Measurements from ENCODE around the gene ADGRV1.
"Not testable (repeated sequence)": the region's sequence is repeated elsewhere in the genome, so short reads cannot be mapped to it uniquely, and the experiment has no call there.

ADGRV1 gene

GRCh38 chr5:90551376-90551775 lies 7.2 kb upstream of the ADGRV1 start:
- no peak for DNase-seq (ENCODE audit: low read depth in 2 of 3, low spot score in 2 of 3)

GRCh38 chr5:90553711-90554110 lies 4.9 kb upstream of the ADGRV1 start:
- DNase-seq (ENCODE audit: low read depth in 2 of 3, low spot score in 2 of 3) = no peak

GRCh38 chr5:90554358-90555006 lies 4.1 kb upstream of the ADGRV1 start:
- no peak for DNase-seq (ENCODE audit: low read depth in 2 of 3, low spot score in 2 of 3)

GRCh38 chr5:90555666-90556065 lies 2.9 kb upstream of the ADGRV1 start:
- no peak for DNase-seq (ENCODE audit: low read depth in 2 of 3, low spot score in 2 of 3)

GRCh38 chr5:90557391-90557790 lies 1.2 kb upstream of the ADGRV1 start:
- no peak for DNase-seq (ENCODE audit: low read depth in 2 of 3, low spot score in 2 of 3)

GRCh38 chr5:90557871-90558270 lies 726 bp upstream of the ADGRV1 start:
- DNase-seq (ENCODE audit: low read depth in 2 of 3, low spot score in 2 of 3) = no peak

GRCh38 chr5:90560771-90561170 lies 2.2 kb downstream of the ADGRV1 start:
- DNase-seq (ENCODE audit: low read depth in 2 of 3, low spot score in 2 of 3) = no peak

GRCh38 chr5:90561766-90562165 lies 3.2 kb downstream of the ADGRV1 start:
- DNase-seq (ENCODE audit: low read depth in 2 of 3, low spot score in 2 of 3) = no peak

- DNase-seq (ENCODE audit: low read depth in 2 of 3, low spot score in 2 of 3) = no peak
These were observed 3.7 kb downstream of the ADGRV1 start for GRCh38 chr5:90562341-90562740.

GRCh38 chr5:90563108-90563507 lies 4.5 kb downstream of the ADGRV1 start:
- no peak for DNase-seq (ENCODE audit: low read depth in 2 of 3, low spot score in 2 of 3)

- no peak for DNase-seq (ENCODE audit: low read depth in 2 of 3, low spot score in 2 of 3)
These were observed 6.9 kb downstream of the ADGRV1 start for GRCh38 chr5:90565491-90565890.

- DNase-seq (ENCODE audit: low read depth in 2 of 3, low spot score in 2 of 3) = no peak
These were observed 10.5 kb downstream of the ADGRV1 start for GRCh38 chr5:90569084-90569483.

- DNase-seq (ENCODE audit: low read depth in 2 of 3, low spot score in 2 of 3) = no peak
These were observed 11.4 kb downstream of the ADGRV1 start for GRCh38 chr5:90570034-90570433.

- no peak for DNase-seq (ENCODE audit: low read depth in 2 of 3, low spot score in 2 of 3)
These were observed 12.7 kb downstream of the ADGRV1 start for GRCh38 chr5:90571147-90571773.

- no peak for DNase-seq (ENCODE audit: low read depth in 2 of 3, low spot score in 2 of 3)
These were observed 17.1 kb downstream of the ADGRV1 start for GRCh38 chr5:90575712-90576111.

- DNase-seq (ENCODE audit: low read depth in 2 of 3, low spot score in 2 of 3) = not testable (repeated sequence)
These were observed 18.0 kb downstream of the ADGRV1 start for GRCh38 chr5:90576566-90576965.

GRCh38 chr5:90579905-90580304 lies 21.3 kb downstream of the ADGRV1 start:
- not testable (repeated sequence) for DNase-seq (ENCODE audit: low read depth in 2 of 3, low spot score in 2 of 3)

- no peak for DNase-seq (ENCODE audit: low read depth in 2 of 3, low spot score in 2 of 3)
These were observed 23.4 kb downstream of the ADGRV1 start for GRCh38 chr5:90581956-90582355.

GRCh38 chr5:90585337-90585986 lies 26.9 kb downstream of the ADGRV1 start:
- DNase-seq (ENCODE audit: low read depth in 2 of 3, low spot score in 2 of 3) = no peak

GRCh38 chr5:90586469-90586868 lies 27.9 kb downstream of the ADGRV1 start:
- no peak for DNase-seq (ENCODE audit: low read depth in 2 of 3, low spot score in 2 of 3)

GRCh38 chr5:90590170-90590569 lies 31.6 kb downstream of the ADGRV1 start:
- no peak for DNase-seq (ENCODE audit: low read depth in 2 of 3, low spot score in 2 of 3)

GRCh38 chr5:90593083-90593482 lies 34.5 kb downstream of the ADGRV1 start:
- not testable (repeated sequence) for DNase-seq (ENCODE audit: low read depth in 2 of 3, low spot score in 2 of 3)

All from activated CD8-positive, alpha-beta memory T cell treated with anti-CD3 and anti-CD28 coated beads for 48 hours (primary cell).